ENCODE measurements around the gene KRT15.

The KRT15 gene

GRCh38 chr17:41476866-41477815, 41.5 kb downstream of the KRT15 start:
- no peak for DNase-seq

- no peak for DNase-seq
Observed at GRCh38 chr17:41475421-41475820, 43.3 kb downstream of the KRT15 start.

GRCh38 chr17:41474863-41475262, 43.8 kb downstream of the KRT15 start:
- no peak for DNase-seq

GRCh38 chr17:41468346-41468745, 50.3 kb downstream of the KRT15 start:
- no peak for DNase-seq

GRCh38 chr17:41467561-41467960, 51.1 kb downstream of the KRT15 start:
- no peak for DNase-seq

- DNase-seq, result no peak
Observed at GRCh38 chr17:41466988-41467387, 51.7 kb downstream of the KRT15 start, which contains the start of gene KRT32. Gene KRT32 (minus strand): TSS chr17:41467386. CDS start chr17:41467325, 61 bp downstream.

- no peak for DNase-seq
Observed at GRCh38 chr17:41464682-41465081, 54.0 kb downstream of the KRT15 start.

GRCh38 chr17:41464173-41464572, 54.5 kb downstream of the KRT15 start:
- no peak for DNase-seq

- DNase-seq, result no peak
Observed at GRCh38 chr17:41463746-41464145, 54.9 kb downstream of the KRT15 start.
